IMR-90 (cell line): Measurements from ENCODE around the gene KCP.

Experiments used
- CEBPB ChIP-seq: IDR thresholded peaks from 2 replicates; pipeline ENCODE4 v1.6.1; 2012; ENCODE audit warnings: low read depth, low read length, improper control_type of control experiment
- CHD1 ChIP-seq: IDR thresholded peaks from 2 replicates; pipeline ENCODE4 v1.6.1; 2012; ENCODE audit warnings: low read depth, low read length, improper control_type of control experiment
- CTCF ChIP-seq: conservative IDR thresholded peaks from 2 replicates; pipeline ENCODE4 v1.5.1; 2012; ENCODE audit warnings: mild to moderate bottlenecking, low read depth, low read length, improper control_type of control experiment
- MAZ ChIP-seq: IDR thresholded peaks from 2 replicates; pipeline ENCODE4 v1.6.1; 2012; ENCODE audit warnings: low read depth, mild to moderate bottlenecking, low read length, improper control_type of control experiment, moderate library complexity, borderline replicate concordance
- MXI1 ChIP-seq: IDR thresholded peaks from 2 replicates; pipeline ENCODE4 v1.6.1; 2012; ENCODE audit warnings: low read depth, mild to moderate bottlenecking, low read length, moderate library complexity, borderline replicate concordance
- POLR2A ChIP-seq: IDR thresholded peaks from 2 replicates; pipeline ENCODE4 v1.6.1; 2012; ENCODE audit warnings: mild to moderate bottlenecking, low read depth, low read length
- RAD21 ChIP-seq: IDR thresholded peaks from 2 replicates; pipeline ENCODE4 v1.6.1; 2012; ENCODE audit warnings: low read length, improper control_type of control experiment
- RFX5 ChIP-seq: IDR thresholded peaks from 2 replicates; pipeline ENCODE4 v1.8.0; 2012; ENCODE audit warnings: low read depth, mild to moderate bottlenecking, low read length, moderate library complexity
- SMC3 ChIP-seq: fragments of 150-350 bp; IDR thresholded peaks from 2 replicates; pipeline ENCODE4 v1.6.1; 2016; ENCODE audit warnings: low read depth, mild to moderate bottlenecking, antibody characterized with exemption, low read length, moderate library complexity
- TF ChIP-seq, protein P1 (sequence below): fragments of 150-350 bp; IDR thresholded peaks from 2 replicates; pipeline ENCODE4 v1.6.1; 2017; ENCODE audit warnings: mild to moderate bottlenecking, antibody characterized with exemption, low read length, low read depth

- no peak for TF ChIP-seq CTCF
- TF ChIP-seq SMC3 = no peak
- no peak; the same call in 1 of the 2 replicates for TF ChIP-seq POLR2A
- TF ChIP-seq CHD1 = no peak
- TF ChIP-seq CEBPB = no peak
- TF ChIP-seq, protein P1, sequence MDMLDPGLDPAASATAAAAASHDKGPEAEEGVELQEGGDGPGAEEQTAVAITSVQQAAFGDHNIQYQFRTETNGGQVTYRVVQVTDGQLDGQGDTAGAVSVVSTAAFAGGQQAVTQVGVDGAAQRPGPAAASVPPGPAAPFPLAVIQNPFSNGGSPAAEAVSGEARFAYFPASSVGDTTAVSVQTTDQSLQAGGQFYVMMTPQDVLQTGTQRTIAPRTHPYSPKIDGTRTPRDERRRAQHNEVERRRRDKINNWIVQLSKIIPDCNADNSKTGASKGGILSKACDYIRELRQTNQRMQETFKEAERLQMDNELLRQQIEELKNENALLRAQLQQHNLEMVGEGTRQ = no peak
- TF ChIP-seq RFX5 = no peak
- no peak for TF ChIP-seq MXI1
- no peak for TF ChIP-seq RAD21
- no peak for TF ChIP-seq MAZ
Observed at GRCh38 chr7:128868624-128869137, 41.8 kb downstream of the KCP start.
